ENCODE measurements around the gene FAM3B. TPM values are rescaled to one million over a fixed set of nuclear protein-coding genes. Genes with fewer than 3 reads are reported as not detected.

The FAM3B gene
- total RNA-seq, 4 donors from 2014 or later = 49.5 to 323 (median 159) TPM

DNA sequence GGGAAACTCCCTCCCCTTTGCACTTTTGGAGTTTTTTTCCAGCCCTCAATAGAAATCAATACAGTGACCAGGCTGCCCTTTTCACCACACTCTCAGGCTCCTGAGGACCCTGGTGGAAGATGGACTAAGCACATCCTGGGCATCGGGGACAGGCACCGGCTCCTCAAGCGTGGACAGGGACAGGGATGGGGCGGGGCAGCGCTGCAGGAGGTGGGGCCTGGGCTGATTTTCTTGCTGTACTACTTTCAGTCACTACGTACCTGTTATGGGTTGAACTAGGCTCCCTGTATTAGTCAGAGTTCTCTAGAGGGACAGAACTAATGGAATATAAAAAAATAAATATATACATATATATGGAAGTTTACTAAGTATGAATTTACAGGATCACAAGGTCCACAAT, 47.7 kb downstream of the FAM3B start:
- DNase-seq = peak in 2 of 3 donors; percentile 63 to 64
- Histone ChIP-seq H3K36me3 (no peaks in the 10 kb centered on the region), H3K9me3 (no peaks in the 10 kb centered on the region), H3K4me1 (peaks cover 3 to 65% (median 17%) of the 10 kb centered on the region in 4 donors), H3K27me3 (no peaks in the 10 kb centered on the region), H3K27ac (peak overlapping the region in 1 of 4 donors; percentile 93), H3K4me3 (no peak overlapping the region)
- TF ChIP-seq, protein P1, sequence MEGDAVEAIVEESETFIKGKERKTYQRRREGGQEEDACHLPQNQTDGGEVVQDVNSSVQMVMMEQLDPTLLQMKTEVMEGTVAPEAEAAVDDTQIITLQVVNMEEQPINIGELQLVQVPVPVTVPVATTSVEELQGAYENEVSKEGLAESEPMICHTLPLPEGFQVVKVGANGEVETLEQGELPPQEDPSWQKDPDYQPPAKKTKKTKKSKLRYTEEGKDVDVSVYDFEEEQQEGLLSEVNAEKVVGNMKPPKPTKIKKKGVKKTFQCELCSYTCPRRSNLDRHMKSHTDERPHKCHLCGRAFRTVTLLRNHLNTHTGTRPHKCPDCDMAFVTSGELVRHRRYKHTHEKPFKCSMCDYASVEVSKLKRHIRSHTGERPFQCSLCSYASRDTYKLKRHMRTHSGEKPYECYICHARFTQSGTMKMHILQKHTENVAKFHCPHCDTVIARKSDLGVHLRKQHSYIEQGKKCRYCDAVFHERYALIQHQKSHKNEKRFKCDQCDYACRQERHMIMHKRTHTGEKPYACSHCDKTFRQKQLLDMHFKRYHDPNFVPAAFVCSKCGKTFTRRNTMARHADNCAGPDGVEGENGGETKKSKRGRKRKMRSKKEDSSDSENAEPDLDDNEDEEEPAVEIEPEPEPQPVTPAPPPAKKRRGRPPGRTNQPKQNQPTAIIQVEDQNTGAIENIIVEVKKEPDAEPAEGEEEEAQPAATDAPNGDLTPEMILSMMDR (IDR thresholded peaks at IDR 0.05) = no peak
- no peak for TF ChIP-seq POLR2A (IDR thresholded peaks at IDR 0.05)

DNA sequence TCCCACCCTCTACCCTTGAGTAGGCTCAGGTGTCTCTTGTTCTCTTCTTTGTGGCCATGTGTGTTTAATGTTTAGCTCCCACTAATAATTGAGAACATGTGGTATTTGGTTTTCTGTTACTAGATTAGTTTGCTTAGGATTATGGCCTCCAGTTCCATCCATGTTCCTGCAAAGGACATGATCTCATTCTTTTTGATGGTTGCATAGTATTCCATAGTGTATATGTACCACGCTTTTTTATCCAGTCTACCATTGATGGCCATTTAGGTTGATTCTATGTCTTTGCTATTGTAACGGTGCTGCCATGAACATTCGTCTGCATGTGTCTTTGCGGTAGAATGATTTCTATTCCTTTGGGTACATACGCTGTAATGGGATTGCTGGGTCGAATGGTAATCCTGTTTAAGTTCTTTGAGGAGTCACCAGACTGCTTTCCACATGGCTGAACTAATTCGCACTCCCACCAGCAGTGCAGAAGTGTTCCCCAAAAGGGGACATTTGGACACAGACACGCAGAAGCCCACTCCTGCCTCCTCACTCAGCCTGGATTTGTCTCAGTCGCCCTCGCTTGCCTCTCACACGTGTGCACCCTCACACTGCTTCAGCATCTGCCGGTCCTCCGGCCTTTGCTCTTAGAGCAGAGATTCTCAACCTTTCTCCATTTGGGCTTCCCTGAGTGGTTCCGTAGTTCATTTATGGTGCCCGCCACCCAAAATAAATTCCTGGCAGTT, 48.9 kb downstream of the FAM3B start:
- no peak overlapping the region for H3K4me3 ChIP-seq
- H3K9me3 ChIP-seq = no peaks in the 10 kb centered on the region
- DNase-seq = no peak
- H3K4me1 ChIP-seq = peaks cover 3 to 55% (median 17%) of the 10 kb centered on the region in 4 donors
- no peaks in the 10 kb centered on the region for H3K27me3 ChIP-seq
- TF ChIP-seq, protein P1 (IDR thresholded peaks at IDR 0.05) = no peak
- TF ChIP-seq POLR2A (IDR thresholded peaks at IDR 0.05) = no peak
- no peak overlapping the region for H3K27ac ChIP-seq
- H3K36me3 ChIP-seq = no peaks in the 10 kb centered on the region

DNA sequence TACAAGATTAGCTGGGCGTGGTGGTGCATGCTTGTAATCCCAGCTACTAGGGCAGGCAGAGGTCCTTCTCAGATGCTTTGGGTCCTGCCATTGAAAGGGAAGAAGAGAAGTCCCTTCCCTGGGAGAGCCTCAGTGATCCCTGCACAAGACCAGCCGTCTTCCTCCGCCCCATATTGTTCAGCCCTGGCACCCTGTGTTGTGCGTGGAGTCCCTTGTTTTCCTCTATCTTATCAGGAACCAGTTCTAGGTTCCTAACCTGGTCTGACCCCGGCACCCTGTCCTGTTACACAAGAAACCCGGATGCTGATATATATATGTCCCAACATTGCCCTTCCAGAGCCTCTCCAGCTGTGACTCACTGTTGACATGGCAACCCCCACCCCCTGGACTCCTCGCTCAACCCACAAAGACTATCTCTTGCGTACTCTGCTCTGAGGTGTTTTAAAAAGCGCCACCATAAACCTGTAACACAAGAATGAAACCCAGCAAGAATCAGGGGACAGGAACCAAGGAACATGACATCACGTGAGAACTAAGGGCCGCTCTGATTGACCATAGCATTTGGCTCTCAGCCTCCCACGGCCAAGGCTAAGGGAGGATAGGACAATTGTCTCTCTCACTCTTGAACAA, 50.0 kb downstream of the FAM3B start:
- no peaks in the 10 kb centered on the region for H3K9me3 ChIP-seq
- H3K4me1 ChIP-seq = peaks cover 3 to 44% (median 17%) of the 10 kb centered on the region in 4 donors
- H3K27ac ChIP-seq = peak overlapping the region; percentile 53 to 81 (median 60)
- TF ChIP-seq, protein P1 (IDR thresholded peaks at IDR 0.05) = no peak
- peak in 1 of 2 donors; percentile 26 for TF ChIP-seq POLR2A (IDR thresholded peaks at IDR 0.05)
- DNase-seq = peak; percentile 37 to 93 (median 88)
- H3K27me3 ChIP-seq = no peaks in the 10 kb centered on the region
- no peak overlapping the region for H3K4me3 ChIP-seq
- no peaks in the 10 kb centered on the region for H3K36me3 ChIP-seq

DNA sequence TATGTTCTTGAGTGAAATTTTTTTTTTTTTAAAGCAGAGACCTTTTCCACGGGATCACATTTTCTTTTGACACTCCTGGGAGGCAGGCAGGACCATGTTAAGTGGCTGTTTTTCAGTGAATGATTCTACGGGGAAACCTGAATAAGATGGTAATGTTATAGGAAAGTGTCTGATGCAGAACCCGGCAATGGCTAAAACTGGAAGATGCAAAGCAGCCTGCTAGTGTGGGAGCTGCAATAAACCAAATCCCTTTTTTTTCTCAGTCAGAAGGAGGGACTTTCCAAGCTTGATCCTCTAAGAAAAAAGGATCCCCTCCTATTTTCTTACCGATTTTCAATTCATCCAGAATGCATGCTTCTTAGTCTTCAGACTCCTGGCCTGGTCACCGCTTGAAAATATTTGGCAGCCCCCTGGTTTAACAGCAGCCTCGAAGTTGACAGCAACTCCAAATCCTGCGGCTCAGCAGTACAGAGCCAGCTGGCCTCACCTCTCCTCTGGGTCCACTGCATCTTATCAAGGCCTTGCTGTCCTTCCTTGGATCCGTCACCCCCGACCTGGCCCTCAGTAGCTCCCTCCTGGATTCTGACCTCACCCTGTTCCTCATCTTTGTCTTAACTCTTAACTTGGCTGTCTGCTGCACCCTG, 50.8 kb downstream of the FAM3B start:
- Histone ChIP-seq H3K9me3 (no peaks in the 10 kb centered on the region), H3K27ac (peak overlapping the region; percentile 53 to 81 (median 60)), H3K4me3 (peak overlapping the region in 1 of 4 donors; percentile 14), H3K36me3 (no peaks in the 10 kb centered on the region), H3K27me3 (no peaks in the 10 kb centered on the region), H3K4me1 (peaks cover 3 to 43% (median 17%) of the 10 kb centered on the region in 4 donors)
- TF ChIP-seq, protein P1 (IDR thresholded peaks at IDR 0.05) = no peak
- no peak for TF ChIP-seq POLR2A (IDR thresholded peaks at IDR 0.05)
- DNase-seq = peak in 1 of 3 donors; percentile 44

DNA sequence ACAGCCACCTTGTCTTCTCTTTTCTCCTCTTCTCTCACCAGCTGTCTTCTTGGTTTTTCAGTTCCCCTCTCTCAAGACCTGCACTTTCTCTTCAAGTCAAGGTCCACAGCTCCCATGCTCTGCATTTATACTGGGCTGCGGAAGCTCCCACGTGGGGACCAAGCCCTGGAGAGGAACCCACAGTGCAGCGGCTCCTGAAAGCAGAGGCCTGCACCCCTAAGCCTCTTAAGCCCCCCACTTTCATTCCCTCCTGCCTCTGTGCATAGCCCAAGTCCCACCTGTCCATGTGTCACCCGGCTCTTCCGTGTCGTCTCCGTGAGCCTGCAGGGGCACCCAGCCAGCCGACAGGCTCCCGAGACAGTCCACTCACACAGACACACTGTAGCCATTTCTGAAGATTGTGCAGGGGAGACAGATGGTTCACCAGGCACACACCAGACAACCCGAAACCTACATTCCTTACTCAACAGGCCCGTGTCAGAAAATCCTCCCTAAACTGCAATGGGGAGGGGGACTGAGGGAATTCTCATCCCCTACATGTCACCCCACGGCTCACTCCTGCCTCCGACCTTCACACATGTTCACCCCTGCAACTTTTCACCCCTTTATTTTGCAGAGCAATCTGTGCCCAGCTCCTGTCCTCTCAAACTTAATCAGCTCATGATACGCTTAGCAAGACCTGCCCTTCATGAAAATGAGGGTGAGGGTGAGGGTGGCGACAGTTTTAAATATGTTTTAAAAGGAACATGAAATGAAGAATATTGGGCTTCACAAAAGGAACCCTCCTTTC, 51.5 kb downstream of the FAM3B start:
- H3K27me3 ChIP-seq = no peaks in the 10 kb centered on the region

More for the DNA sequence above, 51.5 kb downstream of the FAM3B start:
- peak overlapping the region in 1 of 4 donors; percentile 14 for H3K4me3 ChIP-seq
- H3K36me3 ChIP-seq = no peaks in the 10 kb centered on the region
- H3K27ac ChIP-seq = peak overlapping the region in 3 of 4 donors; percentile 62 to 81 (median 66)
- no peak for TF ChIP-seq POLR2A (IDR thresholded peaks at IDR 0.05)
- TF ChIP-seq, protein P1 (IDR thresholded peaks at IDR 0.05) = no peak
- H3K4me1 ChIP-seq = peaks cover 3 to 38% (median 15%) of the 10 kb centered on the region in 4 donors
- no peaks in the 10 kb centered on the region for H3K9me3 ChIP-seq
- DNase-seq = peak; percentile 40 to 82 (median 80)

All from Peyer's patch (tissue), 4 donors.